Fibroblast of villous mesenchyme (primary cell): Measurements from ENCODE around the gene FAT1. TPM values are rescaled to one million over a fixed set of nuclear protein-coding genes. Genes with fewer than 3 reads are reported as not detected.
A peak's percentile ranks its signal among the peaks of the same experiment; 100 is the strongest.

Source experiments
- DNase-seq: peaks from one replicate; pipeline ENCODE4 v3.0.0-alpha.2; 2010; ENCODE audit warnings: low read depth
- H3K4me3 ChIP-seq: 2 replicates; pipeline ENCODE4 v1.5.1; 2011; ENCODE audit warnings: low read depth, mild to moderate bottlenecking, low read length
- CTCF ChIP-seq: IDR thresholded peaks from 2 replicates; pipeline ENCODE4 v1.5.1; 2012; ENCODE audit warnings: low read depth, mild to moderate bottlenecking, low read length; ENCODE audit not compliant: insufficient read depth
- total RNA-seq: library from RNA; depleted of rRNA; stranded (reverse); fragments of >200 nt; gene quantifications from 2 replicates; pipeline ENCODE4 v1.2.3, GENCODE V29; 2012

Gene FAT1
- total RNA-seq, 1 donor: 454 TPM

DNA sequence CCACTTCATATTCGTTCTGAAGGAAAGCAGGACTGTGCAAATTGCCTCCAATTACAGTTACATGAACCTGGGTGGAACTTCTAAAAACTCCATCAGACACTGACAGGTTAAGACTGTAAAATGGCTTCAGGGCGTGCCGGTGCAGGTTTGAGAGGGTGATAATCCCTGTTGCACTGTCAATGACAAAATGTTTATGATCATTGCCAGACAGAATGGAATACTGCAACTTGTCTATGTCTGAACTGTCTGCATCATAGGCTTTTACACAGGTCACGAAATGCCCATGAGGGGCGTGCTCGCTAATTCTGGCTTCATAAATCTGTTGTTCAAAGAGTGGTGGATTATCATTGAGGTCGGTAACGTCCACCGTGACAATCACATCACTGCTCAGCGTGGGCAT is 104.6 kb downstream of the FAT1 start:
- no peak overlapping the region for H3K4me3 ChIP-seq
- DNase-seq: no peak
- TF ChIP-seq CTCF: no peak

DNA sequence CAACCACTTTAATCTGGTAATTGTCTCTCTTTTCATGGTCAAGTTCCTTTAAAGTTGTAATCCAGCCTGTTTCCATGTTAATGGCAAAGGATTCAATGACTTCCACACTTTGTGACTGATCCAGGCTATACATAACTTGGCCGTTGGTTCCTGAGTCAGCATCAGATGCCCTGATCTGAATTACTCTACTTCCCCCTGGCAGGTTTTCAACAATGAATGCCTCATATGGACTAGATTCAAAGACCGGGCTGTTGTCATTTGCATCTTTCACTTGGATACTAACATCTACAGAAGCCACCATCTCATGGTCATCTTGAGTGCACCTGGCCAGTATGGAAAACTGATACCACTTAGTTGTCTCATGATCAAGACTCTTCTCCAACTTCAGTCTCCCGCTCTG is 105.7 kb downstream of the FAT1 start:
- H3K4me3 ChIP-seq: no peak overlapping the region
- no peak for DNase-seq

DNA sequence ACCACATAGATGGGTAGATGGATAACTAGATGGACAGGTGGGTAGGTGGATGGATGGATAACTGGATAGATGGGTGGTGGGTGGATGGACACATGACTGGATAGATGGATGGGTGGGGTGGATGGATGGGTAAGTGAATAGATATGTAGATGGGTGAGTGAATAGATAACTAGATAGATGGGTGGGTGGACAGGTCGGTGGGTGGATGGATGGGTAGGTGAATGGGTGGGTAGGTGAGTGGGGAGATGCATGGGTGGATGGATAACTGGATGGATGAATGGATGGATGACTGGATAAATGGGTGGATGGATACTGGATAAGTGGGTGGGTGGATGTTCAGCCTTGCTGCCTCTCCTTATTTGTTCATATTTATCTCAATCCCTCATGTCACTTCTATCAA is 116.2 kb downstream of the FAT1 start:
- no peak for TF ChIP-seq CTCF
- DNase-seq: no peak
- no peak overlapping the region for H3K4me3 ChIP-seq

More for the DNA sequence above, 105.7 kb downstream of the FAT1 start:
- no peak for TF ChIP-seq CTCF

- DNase-seq: peak; percentile 89
- H3K4me3 ChIP-seq: no peak overlapping the region
- TF ChIP-seq CTCF: no peak
Observed at GRCh38 chr4:186606591-186606992, 117.1 kb downstream of the FAT1 start.

- DNase-seq: no peak
- H3K4me3 ChIP-seq: no peak overlapping the region
- TF ChIP-seq CTCF: no peak
Observed at GRCh38 chr4:186605261-186605865, 118.3 kb downstream of the FAT1 start.

- H3K4me3 ChIP-seq: no peak overlapping the region
- no peak for TF ChIP-seq CTCF
- DNase-seq: no peak
Observed at GRCh38 chr4:186604124-186604807, 119.4 kb downstream of the FAT1 start.

DNA sequence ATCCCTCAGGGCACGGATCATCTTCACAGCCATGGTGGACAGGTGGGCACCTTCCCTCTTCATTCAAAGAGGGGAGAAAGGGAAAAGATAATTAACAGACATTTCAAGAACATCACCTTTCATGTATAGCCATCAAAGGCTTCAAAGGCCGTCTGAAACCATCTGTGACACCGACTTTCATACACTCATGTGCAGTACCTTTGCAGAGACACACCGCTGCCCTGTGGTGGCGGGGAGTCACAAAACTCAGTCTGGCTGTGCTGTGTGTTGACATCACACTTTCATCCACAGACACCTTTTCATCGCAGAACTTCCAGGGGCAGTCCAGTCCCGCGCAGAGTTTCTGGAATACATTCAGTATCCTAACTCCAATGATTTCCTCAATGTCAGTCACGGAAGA is 120.7 kb downstream of the FAT1 start:
- H3K4me3 ChIP-seq: no peak overlapping the region
- TF ChIP-seq CTCF: no peak
- DNase-seq: no peak
